Articular chondrocyte of knee joint (primary cell): ENCODE measurements around the gene OR5P2. TPM values are rescaled to one million over a fixed set of nuclear protein-coding genes. Genes with fewer than 3 reads are reported as not detected.

ENCODE experiments used
- total RNA-seq: library from RNA; depleted of rRNA; stranded (reverse); fragments of >200 nt; gene quantifications from 2 replicates; pipeline ENCODE4 v1.2.3, GENCODE V29; 2012

Gene OR5P2
- 0.22 TPM in 1 of 2 replicates, not detected in the other for total RNA-seq

DNA sequence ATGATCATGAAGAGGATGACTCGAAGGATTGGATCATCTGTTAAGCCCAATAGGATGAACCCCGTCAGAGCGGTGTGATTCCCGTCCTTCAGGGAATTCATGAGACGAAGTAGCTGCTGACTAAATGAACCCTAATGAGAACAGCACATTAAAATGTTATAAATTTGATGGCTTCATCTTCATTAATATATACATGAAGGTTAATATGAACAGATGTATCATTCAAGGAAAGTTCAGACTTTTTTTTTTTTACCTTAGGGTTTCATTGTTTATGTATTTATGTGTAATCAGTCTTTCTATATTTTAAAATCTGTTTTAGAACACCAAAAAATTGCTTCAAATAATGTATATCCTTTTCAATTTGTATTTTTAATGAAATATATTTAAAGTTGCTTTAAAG is at the start of gene OR5P2:
OR5P2 (minus strand) TSS at position 101 of the 400 bp plus-strand sequence; CDS start at position 101, 0 bp downstream.

DNA sequence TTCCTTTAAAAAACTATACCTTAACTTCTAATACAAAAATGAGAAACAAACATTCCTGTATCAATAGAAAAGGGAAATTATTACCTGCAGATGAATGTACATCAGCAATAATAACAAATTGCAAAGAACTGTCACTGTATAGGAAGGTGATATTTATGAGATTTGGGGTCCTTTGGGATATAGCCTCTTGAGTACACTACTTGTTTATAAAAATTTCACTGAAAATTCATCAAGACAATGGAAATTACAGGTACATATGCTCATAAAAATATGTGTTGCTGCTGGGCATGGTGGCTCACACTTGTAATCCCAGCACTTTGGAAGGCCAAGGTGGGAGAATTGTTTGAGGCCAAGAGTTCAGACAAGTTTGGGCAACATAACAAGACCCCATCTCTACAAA is 34.0 kb upstream of the OR5P2 start, which contains the start of gene OR5P3:
OR5P3 (minus strand) TSS at position 101 of the 400 bp plus-strand sequence.

Other genes starting within 250 kb of the OR5P2 start
- gene CYB5R2, start 123.4 kb downstream of the OR5P2 start, total RNA-seq, result 29.0 and 30.1 TPM in 2 replicates
- gene OVCH2, start 90.5 kb downstream of the OR5P2 start, total RNA-seq, result not detected in 2 replicates
- not detected in 2 replicates for gene OR5P3, start 33.9 kb upstream of the OR5P2 start, total RNA-seq
- under 0.01 TPM in 2 replicates for gene OR10A6, start 134.3 kb upstream of the OR5P2 start, total RNA-seq
- gene OR10A3, start 144.8 kb upstream of the OR5P2 start, total RNA-seq, result 0.13 and 0.32 TPM in 2 replicates
- gene NLRP10, start 168.5 kb upstream of the OR5P2 start, total RNA-seq, result 11.2 and 12.0 TPM in 2 replicates
- gene EIF3F, start 190.4 kb upstream of the OR5P2 start, total RNA-seq, result 316 and 514 TPM in 2 replicates